Measurements from ENCODE around the gene TMIGD1. TPM values are rescaled to one million over a fixed set of nuclear protein-coding genes. Genes with fewer than 3 reads are reported as not detected.
A peak's percentile ranks its signal among the peaks of the same experiment; 100 is the strongest.

The TMIGD1 gene
- total and polyA plus RNA-seq, 2 of the 13 experiments (the other 11 are each of a cell fraction or from before 2014, with no cell fraction given), result not detected

DNA sequence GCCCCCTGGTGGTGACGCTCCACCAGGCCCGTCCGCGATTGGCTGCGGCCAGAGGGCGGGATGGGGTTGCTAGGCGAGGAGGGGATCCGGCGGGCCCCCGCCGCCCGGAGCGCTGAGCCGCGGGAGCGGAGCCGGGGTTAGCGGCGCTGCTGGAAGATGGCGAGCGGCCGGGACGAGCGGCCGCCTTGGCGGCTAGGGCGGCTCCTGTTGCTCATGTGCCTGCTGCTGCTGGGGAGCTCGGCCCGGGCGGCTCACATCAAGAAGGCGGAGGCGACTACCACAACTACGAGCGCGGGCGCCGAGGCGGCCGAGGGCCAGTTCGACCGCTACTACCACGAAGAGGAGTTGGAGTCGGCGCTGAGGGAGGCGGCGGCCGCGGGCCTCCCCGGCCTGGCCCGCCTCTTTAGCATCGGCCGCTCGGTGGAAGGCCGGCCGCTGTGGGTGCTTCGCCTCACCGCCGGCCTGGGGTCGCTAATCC is 45.0 kb upstream of the TMIGD1 start, which contains the start of gene CPD (continued):
- TF ChIP-seq ZSCAN9 (CRISPR knock-in tag; IDR thresholded peaks at IDR 0.05; ENCODE audit: borderline replicate concordance), result 0 out of 2 replicates have a peak, but pooled peaks have one; percentile 34
- peak; percentile 23; the same call in 1 of the 2 replicates for TF ChIP-seq BRD4 (CRISPR knock-in tag; IDR thresholded peaks at IDR 0.05)
- TF ChIP-seq ETV5 (CRISPR knock-in tag; IDR thresholded peaks at IDR 0.05; ENCODE audit: borderline replicate concordance), result peak; percentile 31; the same call in 1 of the 2 replicates
- peak; percentile 48 for TF ChIP-seq XRCC5 (optimal IDR thresholded peaks at IDR 0.05; ENCODE audit: low read length)
- TF ChIP-seq KDM2A (CRISPR knock-in tag; IDR thresholded peaks at IDR 0.05; ENCODE audit: borderline replicate concordance, low read depth), result peak; percentile 19
- no peak for TF ChIP-seq MTA3 (CRISPR knock-in tag; IDR thresholded peaks at IDR 0.05)
- peak; percentile 88 for TF ChIP-seq NFYC (CRISPR knock-in tag; IDR thresholded peaks at IDR 0.05)
- TF ChIP-seq ZNF256 (CRISPR knock-in tag; conservative IDR thresholded peaks at IDR 0.05), result 0 out of 2 replicates have a peak, but pooled peaks have one; percentile 35
- no peak for TF ChIP-seq EP300 (IDR thresholded peaks at IDR 0.05; ENCODE audit: low read depth in 2 of 2, low read length in 2 of 2)
- TF ChIP-seq EP300 (CRISPR knock-in tag; IDR thresholded peaks at IDR 0.05; ENCODE audit: borderline replicate concordance), result 0 out of 2 replicates have a peak, but pooled peaks have one; percentile 32
- TF ChIP-seq, protein P1, sequence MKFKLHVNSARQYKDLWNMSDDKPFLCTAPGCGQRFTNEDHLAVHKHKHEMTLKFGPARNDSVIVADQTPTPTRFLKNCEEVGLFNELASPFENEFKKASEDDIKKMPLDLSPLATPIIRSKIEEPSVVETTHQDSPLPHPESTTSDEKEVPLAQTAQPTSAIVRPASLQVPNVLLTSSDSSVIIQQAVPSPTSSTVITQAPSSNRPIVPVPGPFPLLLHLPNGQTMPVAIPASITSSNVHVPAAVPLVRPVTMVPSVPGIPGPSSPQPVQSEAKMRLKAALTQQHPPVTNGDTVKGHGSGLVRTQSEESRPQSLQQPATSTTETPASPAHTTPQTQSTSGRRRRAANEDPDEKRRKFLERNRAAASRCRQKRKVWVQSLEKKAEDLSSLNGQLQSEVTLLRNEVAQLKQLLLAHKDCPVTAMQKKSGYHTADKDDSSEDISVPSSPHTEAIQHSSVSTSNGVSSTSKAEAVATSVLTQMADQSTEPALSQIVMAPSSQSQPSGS (CRISPR knock-in tag; IDR thresholded peaks at IDR 0.05), result peak; percentile 51; the same call in 1 of the 2 replicates
- peak; percentile 83; the same call in 1 of the 2 replicates for TF ChIP-seq EED (CRISPR knock-in tag; IDR thresholded peaks at IDR 0.05)
- 0 out of 2 replicates have a peak, but pooled peaks have one; percentile 36 for TF ChIP-seq ZFP41 (CRISPR knock-in tag; IDR thresholded peaks at IDR 0.05; ENCODE audit: borderline replicate concordance)
- TF ChIP-seq ZNF441 (CRISPR knock-in tag; IDR thresholded peaks at IDR 0.05; ENCODE audit: borderline replicate concordance), result peak; percentile 59; the same call in 1 of the 2 replicates
- TF ChIP-seq ZNF432 (CRISPR knock-in tag; IDR thresholded peaks at IDR 0.05; ENCODE audit: borderline replicate concordance), result no peak
- TF ChIP-seq, protein P2, sequence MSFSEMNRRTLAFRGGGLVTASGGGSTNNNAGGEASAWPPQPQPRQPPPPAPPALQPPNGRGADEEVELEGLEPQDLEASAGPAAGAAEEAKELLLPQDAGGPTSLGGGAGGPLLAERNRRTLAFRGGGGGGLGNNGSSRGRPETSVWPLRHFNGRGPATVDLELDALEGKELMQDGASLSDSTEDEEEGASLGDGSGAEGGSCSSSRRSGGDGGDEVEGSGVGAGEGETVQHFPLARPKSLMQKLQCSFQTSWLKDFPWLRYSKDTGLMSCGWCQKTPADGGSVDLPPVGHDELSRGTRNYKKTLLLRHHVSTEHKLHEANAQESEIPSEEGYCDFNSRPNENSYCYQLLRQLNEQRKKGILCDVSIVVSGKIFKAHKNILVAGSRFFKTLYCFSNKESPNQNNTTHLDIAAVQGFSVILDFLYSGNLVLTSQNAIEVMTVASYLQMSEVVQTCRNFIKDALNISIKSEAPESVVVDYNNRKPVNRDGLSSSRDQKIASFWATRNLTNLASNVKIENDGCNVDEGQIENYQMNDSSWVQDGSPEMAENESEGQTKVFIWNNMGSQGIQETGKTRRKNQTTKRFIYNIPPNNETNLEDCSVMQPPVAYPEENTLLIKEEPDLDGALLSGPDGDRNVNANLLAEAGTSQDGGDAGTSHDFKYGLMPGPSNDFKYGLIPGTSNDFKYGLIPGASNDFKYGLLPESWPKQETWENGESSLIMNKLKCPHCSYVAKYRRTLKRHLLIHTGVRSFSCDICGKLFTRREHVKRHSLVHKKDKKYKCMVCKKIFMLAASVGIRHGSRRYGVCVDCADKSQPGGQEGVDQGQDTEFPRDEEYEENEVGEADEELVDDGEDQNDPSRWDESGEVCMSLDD (CRISPR knock-in tag; IDR thresholded peaks at IDR 0.05; ENCODE audit: borderline replicate concordance), result 0 out of 2 replicates have a peak, but pooled peaks have one; percentile 43
- TF ChIP-seq NFIB (CRISPR knock-in tag; IDR thresholded peaks at IDR 0.05; ENCODE audit: borderline replicate concordance), result no peak
- TF ChIP-seq ZNF674 (CRISPR knock-in tag; IDR thresholded peaks at IDR 0.05; ENCODE audit: low read depth), result peak; percentile 28; the same call in 1 of the 2 replicates
- TF ChIP-seq ZFP90 (CRISPR knock-in tag; IDR thresholded peaks at IDR 0.05; ENCODE audit: borderline replicate concordance), result no peak
- no peak for TF ChIP-seq ZNF138 (CRISPR knock-in tag; IDR thresholded peaks at IDR 0.05; ENCODE audit: low read depth)
- TF ChIP-seq SCMH1 (CRISPR knock-in tag; IDR thresholded peaks at IDR 0.05; ENCODE audit: borderline replicate concordance), result no peak
- TF ChIP-seq ZFX (CRISPR knock-in tag; IDR thresholded peaks at IDR 0.05; ENCODE audit: low read depth), result peak; percentile 80
- TF ChIP-seq GABPA (IDR thresholded peaks at IDR 0.05; ENCODE audit: low read depth, low read length), result peak; percentile 45
- TF ChIP-seq GABPA (CRISPR knock-in tag; IDR thresholded peaks at IDR 0.05; ENCODE audit: low read depth), result peak; percentile 60
- TF ChIP-seq NCOA2 (CRISPR knock-in tag; IDR thresholded peaks at IDR 0.05), result peak; percentile 26; the same call in 1 of the 2 replicates
- peak; percentile 77; the same call in 1 of the 2 replicates for TF ChIP-seq CREB1 (IDR thresholded peaks at IDR 0.05)
- peak; percentile 88; the same call in 1 of the 2 replicates for TF ChIP-seq CREB1 (CRISPR knock-in tag; IDR thresholded peaks at IDR 0.05)
